Mesendoderm (in vitro differentiated cells): Measurements from ENCODE around the gene NAV2.

Experiments used
- DNase-seq: peaks from one replicate; pipeline ENCODE4 v3.0.0; 2013
- H2AK5ac ChIP-seq: 2 replicates; pipeline ENCODE4 v1.6.1; 2013; ENCODE audit warnings: low read length, inconsistent platforms
- H2BK120ac ChIP-seq: 2 replicates; pipeline ENCODE4 v1.6.1; 2013; ENCODE audit warnings: low read depth, mild to moderate bottlenecking, low read length, moderate library complexity, mixed read lengths
- H2BK15ac ChIP-seq: replicated peaks from 2 replicates; pipeline ENCODE4 v1.6.1; 2013; ENCODE audit warnings: low read depth, mild to moderate bottlenecking, moderate library complexity
- H2BK5ac ChIP-seq: 2 replicates; pipeline ENCODE4 v1.6.1; 2013; ENCODE audit warnings: low read length, inconsistent platforms
- H3K18ac ChIP-seq: 2 replicates; pipeline ENCODE4 v1.6.1; 2013; ENCODE audit warnings: mild to moderate bottlenecking, low read length, mixed read lengths
- H3K23ac ChIP-seq: one replicate; pipeline ENCODE4 v1.6.1; 2013; ENCODE audit warnings: low read length
- H3K27ac ChIP-seq: 2 replicates; pipeline ENCODE4 v1.5.1; 2013; ENCODE audit warnings: low read depth, mild to moderate bottlenecking, inconsistent platforms, low read length, moderate library complexity
- H3K27me3 ChIP-seq: 2 replicates; pipeline ENCODE4 v1.6.1; 2013; ENCODE audit warnings: low read length, control low read depth, mild to moderate bottlenecking, inconsistent platforms; ENCODE audit not compliant: insufficient read depth, poor library complexity
- H3K36me3 ChIP-seq: 2 replicates; pipeline ENCODE4 v1.6.1; 2013; ENCODE audit warnings: low read length, inconsistent platforms; ENCODE audit not compliant: control insufficient read depth, insufficient read depth
- H3K4ac ChIP-seq: one replicate; pipeline ENCODE4 v1.6.1; 2013; ENCODE audit warnings: low read depth, mild to moderate bottlenecking, low read length, moderate library complexity
- H3K4me1 ChIP-seq: 2 replicates; pipeline ENCODE4 v1.6.1; 2013; ENCODE audit warnings: low read depth, low read length, inconsistent platforms; ENCODE audit not compliant: control insufficient read depth
- H3K4me2 ChIP-seq: 2 replicates; pipeline ENCODE4 v1.6.1; 2013; ENCODE audit warnings: low read length
- H3K4me3 ChIP-seq: 2 replicates; pipeline ENCODE4 v1.5.1; 2013; ENCODE audit warnings: mild to moderate bottlenecking, low read length
- H3K56ac ChIP-seq: one replicate; pipeline ENCODE4 v1.6.1; 2013; ENCODE audit warnings: low read length
- H3K79me1 ChIP-seq: 2 replicates; pipeline ENCODE4 v1.6.1; 2013; ENCODE audit warnings: low read length, inconsistent platforms
- H3K79me2 ChIP-seq: 2 replicates; pipeline ENCODE4 v1.6.1; 2013; ENCODE audit warnings: mild to moderate bottlenecking, low read length; ENCODE audit not compliant: control insufficient read depth, insufficient read depth
- H3K9ac ChIP-seq: 2 replicates; pipeline ENCODE4 v1.6.1; 2013; ENCODE audit warnings: low read length, inconsistent platforms
- H4K5ac ChIP-seq: one replicate; pipeline ENCODE4 v1.6.1; 2013; ENCODE audit warnings: low read length
- H4K8ac ChIP-seq: one replicate; pipeline ENCODE4 v1.6.1; 2013; ENCODE audit warnings: low read depth, mild to moderate bottlenecking, control low read depth, low read length, moderate library complexity
- WGBS: extraction: QIAGEN DNeasy Blood & Tissue Kit; methylation state at CpG from one replicate; pipeline ENCODE4 v1.1.7; 2013; ENCODE audit warnings: low lambda C conversion rate, missing lambda C conversion rate; ENCODE audit not compliant: insufficient coverage; ENCODE audit errors: extremely low coverage; 5-methylcytosine and 5-hydroxymethylcytosine counted together

NAV2 gene

GRCh38 chr11:19962053-19962800 is 249.6 kb downstream of the NAV2 start:
- H2BK5ac ChIP-seq = no peak overlapping the region
- no peak overlapping the region for H4K8ac ChIP-seq
- H3K4me3 ChIP-seq = no peak overlapping the region
- H3K27ac ChIP-seq = no peak overlapping the region
- H3K4me2 ChIP-seq = no peak overlapping the region
- no peak overlapping the region for H3K56ac ChIP-seq
- no peak overlapping the region for H4K5ac ChIP-seq
- no peaks in the 10 kb centered on the region for H3K4me1 ChIP-seq
- no peak overlapping the region for H3K9ac ChIP-seq
- H3K18ac ChIP-seq = no peak overlapping the region
- H3K79me2 ChIP-seq = no peaks in the 10 kb centered on the region
- H3K4ac ChIP-seq = no peak overlapping the region
- no peak overlapping the region for H2BK15ac ChIP-seq
- H2BK120ac ChIP-seq = no peak overlapping the region
- no peaks in the 10 kb centered on the region for H3K79me1 ChIP-seq
- no peaks in the 10 kb centered on the region for H3K27me3 ChIP-seq
- no peak for DNase-seq
- H2AK5ac ChIP-seq = no peak overlapping the region
- no CpG with 5 or more reads among the region's 4 CpGs for WGBS
- no peaks in the 10 kb centered on the region for H3K36me3 ChIP-seq
- no peak overlapping the region for H3K23ac ChIP-seq

GRCh38 chr11:19962801-19963175 is 250.2 kb downstream of the NAV2 start:
- no peak overlapping the region for H3K4me2 ChIP-seq
- H3K79me2 ChIP-seq = no peaks in the 10 kb centered on the region
- no peaks in the 10 kb centered on the region for H3K27me3 ChIP-seq
- H3K9ac ChIP-seq = no peak overlapping the region
- no peak overlapping the region for H4K5ac ChIP-seq
- H2BK15ac ChIP-seq = no peak overlapping the region
- no peaks in the 10 kb centered on the region for H3K4me1 ChIP-seq
- no peak overlapping the region for H2BK120ac ChIP-seq
- H2BK5ac ChIP-seq = no peak overlapping the region
- H3K79me1 ChIP-seq = no peaks in the 10 kb centered on the region
- no peak overlapping the region for H3K23ac ChIP-seq
- no CpG with 5 or more reads among the region's 4 CpGs for WGBS
- no peak overlapping the region for H4K8ac ChIP-seq
- no peak overlapping the region for H3K18ac ChIP-seq
- DNase-seq = no peak
- no peak overlapping the region for H3K4me3 ChIP-seq
- H3K56ac ChIP-seq = no peak overlapping the region
- H3K36me3 ChIP-seq = no peaks in the 10 kb centered on the region
- no peak overlapping the region for H3K27ac ChIP-seq
- no peak overlapping the region for H3K4ac ChIP-seq
- no peak overlapping the region for H2AK5ac ChIP-seq

GRCh38 chr11:19963697-19964387 is 251.2 kb downstream of the NAV2 start:
- Histone ChIP-seq H4K8ac (no peak overlapping the region), H3K4me2 (no peak overlapping the region), H2BK120ac (no peak overlapping the region), H3K23ac (no peak overlapping the region), H3K56ac (no peak overlapping the region), H3K4me3 (no peak overlapping the region), H3K36me3 (no peaks in the 10 kb centered on the region), H3K79me1 (no peaks in the 10 kb centered on the region), H3K79me2 (no peaks in the 10 kb centered on the region), H3K18ac (no peak overlapping the region), H4K5ac (no peak overlapping the region), H3K27me3 (no peaks in the 10 kb centered on the region), H2AK5ac (no peak overlapping the region), H3K4ac (no peak overlapping the region), H2BK15ac (no peak overlapping the region), H3K4me1 (no peaks in the 10 kb centered on the region), H2BK5ac (no peak overlapping the region), H3K9ac (no peak overlapping the region), H3K27ac (no peak overlapping the region)
- no peak for DNase-seq
- WGBS = no CpG with 5 or more reads among the region's 13 CpGs

- H4K5ac ChIP-seq = no peak overlapping the region
- no peak overlapping the region for H3K56ac ChIP-seq
- no peaks in the 10 kb centered on the region for H3K4me1 ChIP-seq
- H3K4ac ChIP-seq = no peak overlapping the region
- H4K8ac ChIP-seq = no peak overlapping the region
- H2BK5ac ChIP-seq = no peak overlapping the region
- no peaks in the 10 kb centered on the region for H3K79me1 ChIP-seq
- DNase-seq = no peak
- H3K27ac ChIP-seq = no peak overlapping the region
- no peak overlapping the region for H3K23ac ChIP-seq
- WGBS = no CpG with 5 or more reads among the region's 4 CpGs
- H2BK120ac ChIP-seq = no peak overlapping the region
- no peak overlapping the region for H2AK5ac ChIP-seq
- H3K18ac ChIP-seq = no peak overlapping the region
- no peak overlapping the region for H3K4me3 ChIP-seq
- H2BK15ac ChIP-seq = no peak overlapping the region
- H3K9ac ChIP-seq = no peak overlapping the region
- H3K36me3 ChIP-seq = no peaks in the 10 kb centered on the region
- H3K27me3 ChIP-seq = no peaks in the 10 kb centered on the region
- no peaks in the 10 kb centered on the region for H3K79me2 ChIP-seq
- H3K4me2 ChIP-seq = no peak overlapping the region
These were observed 253.8 kb downstream of the NAV2 start for GRCh38 chr11:19966441-19966840.

- Histone ChIP-seq H3K4me3 (no peak overlapping the region), H2AK5ac (no peak overlapping the region), H2BK15ac (no peak overlapping the region), H3K27ac (no peak overlapping the region), H4K8ac (no peak overlapping the region), H3K36me3 (no peaks in the 10 kb centered on the region), H3K4ac (no peak overlapping the region), H3K4me1 (no peaks in the 10 kb centered on the region), H2BK120ac (no peak overlapping the region), H3K56ac (no peak overlapping the region), H3K79me1 (no peaks in the 10 kb centered on the region), H3K23ac (no peak overlapping the region), H2BK5ac (no peak overlapping the region), H3K27me3 (no peaks in the 10 kb centered on the region), H3K18ac (no peak overlapping the region), H4K5ac (no peak overlapping the region), H3K9ac (no peak overlapping the region), H3K79me2 (no peaks in the 10 kb centered on the region), H3K4me2 (no peak overlapping the region)
- DNase-seq = no peak
- WGBS = no CpG with 5 or more reads among the region's 4 CpGs
These were observed 254.3 kb downstream of the NAV2 start for GRCh38 chr11:19966927-19967326.
